Measurements from ENCODE around the gene MATK.
"Not testable (repeated sequence)": the region's sequence is repeated elsewhere in the genome, so short reads cannot be mapped to it uniquely, and the experiment has no call there.

MATK gene

DNA sequence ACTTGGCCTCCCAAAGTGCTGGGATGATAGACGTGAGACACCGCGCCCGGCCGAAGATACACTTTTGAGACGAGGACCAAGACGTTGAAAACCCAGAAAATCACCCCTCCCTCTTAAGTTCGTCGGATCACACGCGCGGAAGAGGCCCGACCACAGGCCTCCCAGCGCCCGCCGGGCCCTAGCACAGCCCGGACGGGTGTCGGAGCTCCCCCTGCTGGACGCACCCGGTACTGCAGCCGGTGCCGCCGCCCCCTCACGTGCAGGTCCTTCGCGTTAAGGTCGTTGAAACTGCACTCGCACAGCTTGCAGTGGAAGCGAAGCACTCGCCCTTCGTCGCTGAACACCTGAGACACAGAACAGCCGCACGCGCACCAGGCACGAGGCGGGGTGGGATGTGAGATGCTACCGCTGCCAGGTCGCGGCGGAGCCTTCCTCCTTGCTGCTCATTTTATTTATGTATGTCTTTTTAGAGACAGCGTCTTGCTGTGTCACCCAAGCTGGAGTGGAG is 35.7 kb upstream of the MATK start:
- TF ChIP-seq, protein P1, sequence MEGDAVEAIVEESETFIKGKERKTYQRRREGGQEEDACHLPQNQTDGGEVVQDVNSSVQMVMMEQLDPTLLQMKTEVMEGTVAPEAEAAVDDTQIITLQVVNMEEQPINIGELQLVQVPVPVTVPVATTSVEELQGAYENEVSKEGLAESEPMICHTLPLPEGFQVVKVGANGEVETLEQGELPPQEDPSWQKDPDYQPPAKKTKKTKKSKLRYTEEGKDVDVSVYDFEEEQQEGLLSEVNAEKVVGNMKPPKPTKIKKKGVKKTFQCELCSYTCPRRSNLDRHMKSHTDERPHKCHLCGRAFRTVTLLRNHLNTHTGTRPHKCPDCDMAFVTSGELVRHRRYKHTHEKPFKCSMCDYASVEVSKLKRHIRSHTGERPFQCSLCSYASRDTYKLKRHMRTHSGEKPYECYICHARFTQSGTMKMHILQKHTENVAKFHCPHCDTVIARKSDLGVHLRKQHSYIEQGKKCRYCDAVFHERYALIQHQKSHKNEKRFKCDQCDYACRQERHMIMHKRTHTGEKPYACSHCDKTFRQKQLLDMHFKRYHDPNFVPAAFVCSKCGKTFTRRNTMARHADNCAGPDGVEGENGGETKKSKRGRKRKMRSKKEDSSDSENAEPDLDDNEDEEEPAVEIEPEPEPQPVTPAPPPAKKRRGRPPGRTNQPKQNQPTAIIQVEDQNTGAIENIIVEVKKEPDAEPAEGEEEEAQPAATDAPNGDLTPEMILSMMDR (IDR thresholded peaks at IDR 0.05; ENCODE audit: low read depth, low read length) = peak; percentile 94
- no peak overlapping the region for H3K4me3 ChIP-seq (ENCODE audit: low read depth, low read length)

DNA sequence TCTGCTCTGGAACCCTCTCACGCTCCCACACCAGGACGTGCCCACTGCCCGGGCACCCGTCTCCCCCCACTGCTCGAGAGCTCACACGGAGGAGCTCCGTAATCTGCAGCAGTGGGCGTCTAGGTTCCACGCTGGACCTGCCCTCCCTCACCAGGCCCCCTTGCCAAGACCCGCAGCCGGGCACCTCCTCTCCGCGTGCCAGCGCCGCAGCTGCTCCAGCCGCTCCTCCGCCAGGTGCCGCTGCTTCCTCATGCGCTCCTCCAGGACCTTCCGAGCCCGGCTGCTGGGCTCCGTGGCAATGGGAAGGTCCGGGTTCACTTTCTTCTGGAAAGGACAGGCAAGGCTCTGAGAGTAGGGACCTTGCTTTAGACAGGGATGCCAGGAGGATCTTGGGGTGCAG is 35.0 kb upstream of the MATK start:
- TF ChIP-seq, protein P1 (IDR thresholded peaks at IDR 0.05; ENCODE audit: low read depth, low read length) = no peak
- H3K4me3 ChIP-seq (ENCODE audit: low read depth, low read length) = no peak overlapping the region

DNA sequence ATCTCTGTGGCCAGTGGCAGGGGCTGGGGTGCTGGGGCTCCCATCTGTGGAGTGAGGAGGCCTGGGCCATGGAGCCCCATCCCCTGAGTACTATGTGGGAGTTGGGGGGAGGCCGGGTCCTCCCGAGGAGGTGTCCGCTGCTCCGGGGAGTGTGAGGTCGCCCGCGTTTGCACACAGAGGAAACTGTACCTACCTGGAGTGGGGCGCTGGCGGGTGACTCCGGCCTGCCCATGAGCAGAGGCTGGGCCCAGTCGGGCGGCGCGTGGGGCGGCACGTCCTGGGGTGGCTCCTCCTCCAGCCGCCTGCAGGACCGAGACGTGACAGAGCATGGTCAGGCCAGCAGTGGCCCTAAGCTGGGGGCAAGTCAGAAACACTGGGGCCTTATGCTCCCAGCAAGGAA is 33.8 kb upstream of the MATK start:
- TF ChIP-seq, protein P1 (IDR thresholded peaks at IDR 0.05; ENCODE audit: low read depth, low read length) = no peak
- H3K4me3 ChIP-seq (ENCODE audit: low read depth, low read length) = no peak overlapping the region

DNA sequence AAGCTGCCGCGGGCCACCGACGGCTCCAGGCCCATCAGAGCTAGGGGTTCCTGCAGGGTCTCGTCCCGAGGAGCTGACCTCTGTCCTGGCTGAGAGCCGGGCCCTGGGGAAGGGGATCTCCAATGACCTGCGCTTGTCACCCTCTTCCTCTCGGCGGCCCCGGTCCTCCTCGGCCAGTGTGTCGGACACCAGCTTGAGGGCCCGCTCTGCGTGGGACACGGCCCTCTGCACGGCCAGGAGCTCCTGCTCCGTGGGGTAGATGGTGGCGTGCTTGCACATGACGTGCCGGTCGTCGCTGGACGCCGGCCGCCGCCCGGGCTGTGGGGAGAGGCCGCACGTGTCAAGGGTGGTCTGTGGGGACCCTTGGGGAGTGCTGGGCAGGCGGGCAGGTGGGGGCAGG is 32.7 kb upstream of the MATK start:
- H3K4me3 ChIP-seq (ENCODE audit: low read depth, low read length) = no peak overlapping the region
- TF ChIP-seq, protein P1 (IDR thresholded peaks at IDR 0.05; ENCODE audit: low read depth, low read length) = no peak

DNA sequence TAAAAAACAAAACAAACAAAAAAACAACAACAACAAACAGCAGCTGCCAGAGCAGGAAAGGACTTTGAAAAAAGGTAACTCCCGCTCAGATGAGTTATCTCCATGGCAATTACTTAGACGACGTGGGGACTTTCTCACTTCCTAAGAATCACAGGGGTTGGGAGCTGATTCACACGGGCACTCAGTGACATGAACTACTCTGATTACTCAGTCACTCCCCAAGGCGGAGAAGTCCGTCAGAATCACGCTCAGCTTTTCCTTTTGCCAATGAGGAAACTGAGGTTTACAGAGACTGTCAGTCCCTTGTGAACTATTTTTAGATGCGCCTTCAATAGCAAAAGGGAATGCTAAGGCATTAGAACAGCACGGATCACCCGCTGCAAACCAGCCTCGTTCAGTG is 32.3 kb upstream of the MATK start:
- TF ChIP-seq, protein P1 (IDR thresholded peaks at IDR 0.05; ENCODE audit: low read depth, low read length) = no peak
- no peak overlapping the region for H3K4me3 ChIP-seq (ENCODE audit: low read depth, low read length)

DNA sequence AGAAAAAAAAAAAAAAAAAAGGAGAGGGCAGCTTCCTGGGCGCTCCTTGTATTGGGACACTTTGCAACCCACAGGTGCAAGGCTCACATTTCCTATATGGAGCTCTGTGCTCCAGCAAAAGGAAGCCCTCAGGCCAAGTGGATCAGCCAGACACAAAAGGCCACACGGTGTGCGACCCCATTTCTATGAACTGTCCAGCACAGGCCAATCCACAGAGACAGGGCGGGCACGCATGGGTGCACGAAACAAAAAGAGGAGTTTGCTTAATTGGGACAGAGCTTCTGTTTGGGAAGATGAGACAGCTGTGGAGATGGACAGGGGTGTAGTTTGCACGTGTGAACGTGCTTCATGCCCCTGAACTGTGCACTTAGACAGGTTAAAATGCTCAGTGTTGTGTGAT is 31.6 kb upstream of the MATK start:
- TF ChIP-seq, protein P1 (IDR thresholded peaks at IDR 0.05; ENCODE audit: low read depth, low read length) = no peak
- H3K4me3 ChIP-seq (ENCODE audit: low read depth, low read length) = no peak overlapping the region

DNA sequence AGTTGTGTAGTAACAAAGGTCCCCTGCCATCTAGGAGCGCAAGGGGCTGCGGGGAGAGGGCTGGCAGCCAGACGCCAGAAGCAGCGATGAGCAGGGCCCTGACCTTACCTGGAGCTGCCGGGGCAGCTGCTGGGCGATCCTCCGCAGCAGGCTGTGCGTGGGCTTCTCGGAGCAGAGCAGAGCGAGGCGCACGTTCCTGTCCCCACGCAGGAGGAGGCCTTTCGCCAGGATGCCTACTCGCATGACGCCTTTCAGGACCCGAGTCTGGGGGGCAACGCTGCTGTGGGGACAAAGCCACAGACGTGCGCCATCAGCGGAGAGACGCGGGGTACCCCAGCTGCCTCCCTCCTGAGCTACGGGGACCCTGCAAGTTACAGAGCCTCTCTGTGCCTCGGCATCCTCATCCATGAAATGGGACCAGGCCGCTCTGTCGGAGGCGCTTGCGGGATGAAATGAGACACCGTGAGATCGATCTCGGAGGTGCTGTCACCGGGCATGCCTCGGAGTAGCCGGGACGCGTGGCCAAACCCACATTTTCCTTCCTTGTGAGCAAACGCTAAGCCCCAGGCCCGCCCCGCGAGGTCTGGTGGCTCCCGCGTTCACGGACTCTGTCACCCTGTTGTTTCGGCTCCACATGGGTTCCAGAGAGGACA is 30.5 kb upstream of the MATK start:
- no peak overlapping the region for H3K4me3 ChIP-seq (ENCODE audit: low read depth, low read length)
- TF ChIP-seq, protein P1 (IDR thresholded peaks at IDR 0.05; ENCODE audit: low read depth, low read length) = no peak

DNA sequence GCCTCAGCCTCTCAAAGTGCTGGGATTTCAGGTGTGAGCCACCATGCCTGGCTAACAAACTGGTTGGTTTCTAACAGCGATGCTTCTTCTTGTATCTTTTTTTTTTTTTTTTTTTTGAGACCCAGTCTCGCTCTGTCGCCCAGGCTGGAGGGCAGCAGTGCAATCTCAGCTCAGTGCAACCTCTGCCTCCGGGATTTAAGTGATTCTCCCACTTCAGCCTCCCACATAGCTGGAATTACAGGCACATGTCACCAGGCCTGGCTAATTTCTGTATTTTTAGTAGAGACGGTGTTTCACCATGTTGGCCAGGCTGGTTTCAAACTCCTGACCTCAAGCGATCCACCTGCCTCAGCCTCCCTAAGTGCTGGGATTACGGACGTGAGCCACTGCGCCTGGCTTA is 30.0 kb upstream of the MATK start:
- H3K4me3 ChIP-seq (ENCODE audit: low read depth, low read length) = not testable (repeated sequence)
